ENCODE data around the gene MSMO1.

MSMO1 gene

DNA sequence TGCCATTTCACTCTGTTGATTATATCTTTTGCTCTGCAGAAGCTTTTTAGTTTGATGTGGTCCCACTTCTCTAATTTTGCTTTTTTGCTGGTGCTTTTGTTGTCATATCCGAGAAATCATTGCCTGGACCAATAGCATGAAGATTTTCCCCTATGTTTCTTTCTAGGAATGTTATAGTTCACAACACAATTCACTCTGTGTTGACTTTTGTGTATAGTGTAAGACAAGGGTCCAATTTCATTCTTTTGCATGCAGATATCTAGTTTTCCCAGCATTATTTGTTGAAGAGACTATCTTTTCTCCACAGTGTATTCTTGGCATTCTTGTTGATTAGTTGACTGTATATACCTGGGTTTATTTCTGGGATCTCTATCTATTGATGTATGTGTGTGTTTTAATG lies 43.1 kb downstream of the MSMO1 start:
- DNase-seq = no peak
- Histone ChIP-seq H3K36me3 (no peaks in the 10 kb centered on the region), H3K27me3 (no peaks in the 10 kb centered on the region), H3K4me1 (no peaks in the 10 kb centered on the region), H3K4me3 (ENCODE audit: low read depth, low read length) (no peak overlapping the region), H3K9me3 (no peaks in the 10 kb centered on the region)
- TF ChIP-seq, protein P1, sequence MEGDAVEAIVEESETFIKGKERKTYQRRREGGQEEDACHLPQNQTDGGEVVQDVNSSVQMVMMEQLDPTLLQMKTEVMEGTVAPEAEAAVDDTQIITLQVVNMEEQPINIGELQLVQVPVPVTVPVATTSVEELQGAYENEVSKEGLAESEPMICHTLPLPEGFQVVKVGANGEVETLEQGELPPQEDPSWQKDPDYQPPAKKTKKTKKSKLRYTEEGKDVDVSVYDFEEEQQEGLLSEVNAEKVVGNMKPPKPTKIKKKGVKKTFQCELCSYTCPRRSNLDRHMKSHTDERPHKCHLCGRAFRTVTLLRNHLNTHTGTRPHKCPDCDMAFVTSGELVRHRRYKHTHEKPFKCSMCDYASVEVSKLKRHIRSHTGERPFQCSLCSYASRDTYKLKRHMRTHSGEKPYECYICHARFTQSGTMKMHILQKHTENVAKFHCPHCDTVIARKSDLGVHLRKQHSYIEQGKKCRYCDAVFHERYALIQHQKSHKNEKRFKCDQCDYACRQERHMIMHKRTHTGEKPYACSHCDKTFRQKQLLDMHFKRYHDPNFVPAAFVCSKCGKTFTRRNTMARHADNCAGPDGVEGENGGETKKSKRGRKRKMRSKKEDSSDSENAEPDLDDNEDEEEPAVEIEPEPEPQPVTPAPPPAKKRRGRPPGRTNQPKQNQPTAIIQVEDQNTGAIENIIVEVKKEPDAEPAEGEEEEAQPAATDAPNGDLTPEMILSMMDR (IDR thresholded peaks at IDR 0.05; ENCODE audit: low read depth, low read length) = no peak

DNA sequence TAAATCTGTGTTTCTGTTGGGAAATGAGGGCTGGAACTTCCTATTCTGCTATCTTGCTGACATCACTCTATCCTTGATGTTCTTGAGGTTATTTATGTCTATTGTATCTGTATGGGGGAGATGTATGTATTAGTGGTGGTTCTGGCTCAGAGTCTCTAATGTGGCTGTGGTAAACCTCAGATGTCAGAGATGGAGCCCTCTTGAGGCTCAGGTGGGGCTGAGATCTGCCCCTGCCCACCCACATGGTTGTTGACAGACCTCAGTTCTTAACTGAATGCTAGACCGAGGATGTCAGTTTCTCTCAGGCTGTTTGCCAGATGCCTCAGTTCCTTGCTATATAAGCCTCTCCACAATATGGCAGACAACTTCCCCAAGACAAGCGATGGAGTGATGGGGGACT lies 48.0 kb downstream of the MSMO1 start:
- no peak for DNase-seq
- Histone ChIP-seq H3K4me1 (no peaks in the 10 kb centered on the region), H3K36me3 (no peaks in the 10 kb centered on the region), H3K4me3 (ENCODE audit: low read depth, low read length) (no peak overlapping the region), H3K9me3 (no peaks in the 10 kb centered on the region), H3K27me3 (peaks cover 14% of the 10 kb centered on the region)
- TF ChIP-seq, protein P1 (IDR thresholded peaks at IDR 0.05; ENCODE audit: low read depth, low read length) = no peak

DNA sequence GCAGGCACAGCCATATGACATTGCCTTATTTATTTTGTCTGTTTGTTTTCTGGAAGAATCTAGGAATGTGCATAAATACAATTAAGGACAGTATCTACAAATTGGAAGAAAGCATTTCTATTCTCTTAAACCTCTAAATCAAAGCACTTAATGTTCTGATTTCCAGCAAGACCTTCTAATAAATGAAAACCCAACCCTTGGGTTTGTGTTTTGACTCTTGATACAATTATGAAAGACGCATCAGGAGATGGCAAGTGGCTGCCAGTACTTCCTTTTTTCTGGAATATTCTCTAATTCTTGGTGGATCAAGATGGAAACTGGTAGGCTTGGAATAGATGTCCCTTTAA lies 50.9 kb downstream of the MSMO1 start:
- H3K36me3 ChIP-seq = no peaks in the 10 kb centered on the region
- no peak for DNase-seq
- peaks cover 14% of the 10 kb centered on the region for H3K27me3 ChIP-seq
- no peaks in the 10 kb centered on the region for H3K4me1 ChIP-seq
- TF ChIP-seq, protein P1 (IDR thresholded peaks at IDR 0.05; ENCODE audit: low read depth, low read length) = no peak
- peak overlapping the region; percentile 55 for H3K4me3 ChIP-seq (ENCODE audit: low read depth, low read length)
- no peaks in the 10 kb centered on the region for H3K9me3 ChIP-seq

DNA sequence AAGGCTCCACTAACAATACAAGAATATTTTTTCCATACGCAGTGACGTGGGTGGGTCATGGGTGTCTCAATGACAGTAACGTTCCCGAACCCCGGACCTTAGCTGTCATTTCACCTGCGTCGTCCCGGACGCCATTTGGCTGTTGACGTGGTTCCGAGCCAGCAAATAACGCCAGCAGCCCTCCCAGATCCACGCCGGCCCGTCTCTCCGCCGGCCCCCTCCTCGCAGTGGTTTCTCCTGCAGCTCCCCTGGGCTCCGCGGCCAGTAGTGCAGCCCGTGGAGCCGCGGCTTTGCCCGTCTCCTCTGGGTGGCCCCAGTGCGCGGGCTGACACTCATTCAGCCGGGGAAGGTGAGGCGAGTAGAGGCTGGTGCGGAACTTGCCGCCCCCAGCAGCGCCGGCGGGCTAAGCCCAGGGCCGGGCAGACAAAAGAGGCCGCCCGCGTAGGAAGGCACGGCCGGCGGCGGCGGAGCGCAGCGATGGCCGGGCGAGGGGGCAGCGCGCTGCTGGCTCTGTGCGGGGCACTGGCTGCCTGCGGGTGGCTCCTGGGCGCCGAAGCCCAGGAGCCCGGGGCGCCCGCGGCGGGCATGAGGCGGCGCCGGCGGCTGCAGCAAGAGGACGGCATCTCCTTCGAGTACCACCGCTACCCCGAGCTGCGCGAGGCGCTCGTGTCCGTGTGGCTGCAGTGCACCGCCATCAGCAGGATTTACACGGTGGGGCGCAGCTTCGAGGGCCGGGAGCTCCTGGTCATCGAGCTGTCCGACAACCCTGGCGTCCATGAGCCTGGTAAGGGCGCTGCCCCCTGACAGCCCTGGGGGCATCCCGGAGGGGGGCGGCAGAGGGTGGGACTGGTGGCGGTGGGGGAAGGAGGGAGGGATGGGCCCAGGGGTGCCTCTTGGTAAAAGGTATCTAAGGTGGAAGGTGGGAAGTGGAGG lies 51.5 kb downstream of the MSMO1 start, which contains the start of gene CPE:
Gene CPE, plus strand, starts transcription at position 264 of the 933 bp plus-strand sequence. Its CDS starts 214 bp downstream, at position 478.
- TF ChIP-seq, protein P1 (IDR thresholded peaks at IDR 0.05; ENCODE audit: low read depth, low read length) = peak; percentile 32
- Histone ChIP-seq H3K4me3 (ENCODE audit: low read depth, low read length) (peak within 1 kb of the TSS; percentile 55), H3K36me3 (no peaks in the 10 kb centered on the region), H3K4me1 (no peaks in the 10 kb centered on the region), H3K27me3 (peaks cover 14% of the 10 kb centered on the region), H3K9me3 (no peaks in the 10 kb centered on the region)
- DNase-seq = peak; percentile 74

DNA sequence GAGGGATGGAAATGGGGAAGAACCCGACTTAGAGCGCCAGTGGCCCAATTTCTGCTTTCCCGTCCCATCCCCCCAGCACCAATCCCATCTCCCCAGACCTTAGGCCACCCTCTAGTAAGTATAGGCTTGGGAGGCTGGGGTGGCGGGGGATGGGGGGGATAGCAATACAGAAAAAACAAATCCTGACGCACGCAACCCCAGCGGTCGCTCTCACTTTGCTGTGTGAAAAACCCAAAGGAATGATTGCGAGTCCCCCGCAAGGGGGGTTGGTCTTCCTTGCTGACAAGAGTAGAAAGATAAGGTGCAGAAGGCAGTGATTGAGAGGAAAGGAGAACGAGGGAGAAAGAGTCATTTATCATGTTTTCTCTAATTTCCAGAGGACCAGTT lies 52.2 kb downstream of the MSMO1 start:
- H3K36me3 ChIP-seq = no peaks in the 10 kb centered on the region
- no peak overlapping the region for H3K4me3 ChIP-seq (ENCODE audit: low read depth, low read length)
- H3K9me3 ChIP-seq = no peaks in the 10 kb centered on the region
- no peak for DNase-seq
- peaks cover 14% of the 10 kb centered on the region for H3K27me3 ChIP-seq
- H3K4me1 ChIP-seq = no peaks in the 10 kb centered on the region; the same call in 1 of the 2 replicates
- TF ChIP-seq, protein P1 (IDR thresholded peaks at IDR 0.05; ENCODE audit: low read depth, low read length) = no peak

DNA sequence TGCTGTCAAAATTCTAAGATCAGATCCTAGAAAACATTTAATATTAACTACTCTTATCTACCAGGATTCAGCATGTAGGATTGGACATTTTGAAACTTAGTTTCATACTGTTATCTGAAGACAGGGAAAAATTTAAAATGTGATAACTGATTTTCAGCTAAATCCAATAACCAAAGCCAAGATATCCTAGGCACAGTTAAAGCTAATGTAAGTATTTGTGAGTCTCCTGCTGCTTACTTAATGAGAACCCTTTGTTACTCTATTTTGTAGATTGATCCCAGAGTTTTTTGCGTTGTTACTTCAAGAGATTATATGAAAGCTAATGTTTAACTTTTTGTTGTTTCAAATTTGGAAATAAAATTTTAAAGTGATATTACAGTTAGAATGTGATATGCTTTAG lies 53.3 kb downstream of the MSMO1 start:
- H3K4me1 ChIP-seq = no peaks in the 10 kb centered on the region; the same call in 1 of the 2 replicates
- DNase-seq = no peak
- peaks cover 14% of the 10 kb centered on the region for H3K27me3 ChIP-seq
- no peak overlapping the region for H3K4me3 ChIP-seq (ENCODE audit: low read depth, low read length)
- no peaks in the 10 kb centered on the region for H3K36me3 ChIP-seq
- no peaks in the 10 kb centered on the region for H3K9me3 ChIP-seq
- TF ChIP-seq, protein P1 (IDR thresholded peaks at IDR 0.05; ENCODE audit: low read depth, low read length) = no peak

All from BE2C (cell line).